Thyroid gland (tissue), 4 donors: Measurements from ENCODE around the gene UGT1A7.

ENCODE experiments used
- CTCF ChIP-seq, 6 experiments: fragments of 200-600 bp in 3 of 6; fragments of 450-650 bp in 3 of 6; sonication (generic) in 3 of 6; IDR thresholded peaks; one replicate each; pipeline ENCODE4 v1.5.1; 2016 to 2019; ENCODE audit warnings: antibody characterized with exemption in 6 of 6, mild to moderate bottlenecking in 2 of 6, inconsistent platforms in 1 of 6, moderate library complexity in 1 of 6
- POLR2A ChIP-seq, 2 donors: fragments of 450-650 bp; IDR thresholded peaks; one replicate each; pipeline ENCODE4 v1.6.1; 2017; ENCODE audit warnings: antibody characterized with exemption in 2 of 2, mild to moderate bottlenecking in 2 of 2, moderate library complexity in 1 of 2

- no peak for TF ChIP-seq CTCF (IDR thresholded peaks at IDR 0.05)
- no peak for TF ChIP-seq POLR2A (IDR thresholded peaks at IDR 0.05)
Measured at GRCh38 chr2:233658610-233659009, 23.1 kb upstream of the UGT1A7 start.
